HEK293 (cell line): ENCODE measurements around the gene TPD52L2.

ENCODE experiments used
- CTCF ChIA-PET: fragments of 350-600 bp; formaldehyde crosslinking; extraction: SDS; loops from one replicate; lab custom pipeline; 2021; ENCODE audit warnings: antibody characterized with exemption; lab: Yijun Ruan, JAX
- POLR2A ChIA-PET: fragments of 300-600 bp; formaldehyde crosslinking; extraction: SDS; loops from one replicate; lab custom pipeline; 2020; ENCODE audit warnings: antibody characterized with exemption, inconsistent platforms; lab: Yijun Ruan, JAX
- H3K27ac ChIP-seq: fragments of 200-500 bp; sonication (Bioruptor generic); 2 replicates; pipeline ENCODE4 v1.5.1; 2014; ENCODE audit warnings: low read depth, low read length, control low read depth, inconsistent platforms; ENCODE audit errors: extremely low read depth
- H3K36me3 ChIP-seq, 2 experiments: fragments of 200-500 bp in 1 of 2; sonication (Bioruptor generic) in 1 of 2; 1 replicate in 1 of 2; 2 replicates in 1 of 2; pipeline ENCODE4 v1.5.1; 2014 to 2017; ENCODE audit warnings: inconsistent platforms in 2 of 2, low read length in 2 of 2; ENCODE audit not compliant: control insufficient read depth in 2 of 2, insufficient read depth in 1 of 2
- H3K4me1 ChIP-seq: fragments of 200-500 bp; sonication (Bioruptor generic); 2 replicates; pipeline ENCODE4 v1.5.1; 2014; ENCODE audit warnings: mild to moderate bottlenecking, low read length, inconsistent platforms; ENCODE audit not compliant: control insufficient read depth, insufficient read depth
- H3K4me3 ChIP-seq: 2 replicates; pipeline ENCODE4 v1.5.1; 2011; ENCODE audit warnings: low read depth, mild to moderate bottlenecking, control low read depth, low read length, moderate library complexity
- H3K9me3 ChIP-seq: fragments of 200-500 bp; sonication (Bioruptor generic); 2 replicates; pipeline ENCODE4 v1.5.1; 2014; ENCODE audit warnings: low read depth, low read length, inconsistent platforms; ENCODE audit not compliant: control insufficient read depth, insufficient read depth
- GLI2 ChIP-seq: fragments of 450-650 bp; formaldehyde crosslinking; IDR thresholded peaks from 2 replicates; pipeline ENCODE4; 2017; ENCODE audit warnings: missing biosample characterization, missing genetic modification characterization, low read depth, borderline replicate concordance
- MYNN ChIP-seq: fragments of 450-650 bp; formaldehyde crosslinking; IDR thresholded peaks from 2 replicates; pipeline ENCODE4 v1.5.1; 2016; ENCODE audit warnings: missing biosample characterization, missing genetic modification characterization, borderline replicate concordance
- RBAK ChIP-seq: fragments of 450-650 bp; formaldehyde crosslinking; IDR thresholded peaks from 2 replicates; pipeline ENCODE4 v1.5.1; 2016; ENCODE audit warnings: missing biosample characterization, missing genetic modification characterization
- ZNF121 ChIP-seq: fragments of 450-650 bp; formaldehyde crosslinking; IDR thresholded peaks from 2 replicates; pipeline ENCODE4 v1.5.1; 2016; ENCODE audit warnings: missing biosample characterization, missing genetic modification characterization
- ZNF146 ChIP-seq: fragments of 450-650 bp; formaldehyde crosslinking; IDR thresholded peaks from 2 replicates; pipeline ENCODE4 v1.5.1; 2016; ENCODE audit warnings: missing biosample characterization, missing genetic modification characterization
- ZNF184 ChIP-seq: fragments of 450-650 bp; IDR thresholded peaks from 2 replicates; pipeline ENCODE4 v1.5.1; 2018; ENCODE audit warnings: missing biosample characterization, mild to moderate bottlenecking, missing genetic modification characterization
- ZNF223 ChIP-seq: fragments of 450-650 bp; formaldehyde crosslinking; IDR thresholded peaks from 2 replicates; pipeline ENCODE4 v1.5.1; 2016; ENCODE audit warnings: missing biosample characterization, missing genetic modification characterization
- ZNF529 ChIP-seq: fragments of 450-650 bp; formaldehyde crosslinking; IDR thresholded peaks from 2 replicates; pipeline ENCODE4 v1.5.1; 2017; ENCODE audit warnings: missing genetic modification characterization, missing biosample characterization; ENCODE audit not compliant: insufficient replicate concordance
- ZNF544 ChIP-seq: fragments of 450-650 bp; formaldehyde crosslinking; IDR thresholded peaks from 2 replicates; pipeline ENCODE4 v1.5.0; 2017; ENCODE audit warnings: missing biosample characterization, missing genetic modification characterization
- ZNF549 ChIP-seq: fragments of 450-650 bp; IDR thresholded peaks from 2 replicates; pipeline ENCODE4 v1.5.1; 2018; ENCODE audit warnings: missing biosample characterization, missing genetic modification characterization, mild to moderate bottlenecking, inconsistent platforms, moderate library complexity
- ZNF654 ChIP-seq: fragments of 450-650 bp; formaldehyde crosslinking; IDR thresholded peaks from 2 replicates; pipeline ENCODE4 v1.5.1; 2016; ENCODE audit warnings: low read depth, missing biosample characterization, missing genetic modification characterization
- ZNF768 ChIP-seq: fragments of 450-650 bp; formaldehyde crosslinking; IDR thresholded peaks from 2 replicates; pipeline ENCODE4 v1.5.1; 2018; ENCODE audit warnings: missing biosample characterization, mild to moderate bottlenecking, missing genetic modification characterization
- ZNF830 ChIP-seq: fragments of 450-650 bp; IDR thresholded peaks from 2 replicates; pipeline ENCODE4 v1.5.0; 2018; ENCODE audit warnings: missing biosample characterization, missing genetic modification characterization, low read depth, mild to moderate bottlenecking, moderate library complexity
- TF ChIP-seq, protein P1 (sequence below): fragments of 450-650 bp; formaldehyde crosslinking; IDR thresholded peaks from 2 replicates; pipeline ENCODE4 v1.5.1; 2017; ENCODE audit warnings: missing biosample characterization, mild to moderate bottlenecking, missing genetic modification characterization, moderate library complexity
- TF ChIP-seq, protein P2 (sequence below): fragments of 450-650 bp; formaldehyde crosslinking; IDR thresholded peaks from 2 replicates; pipeline ENCODE4 v1.5.1; 2017; ENCODE audit warnings: missing biosample characterization, missing genetic modification characterization
- TF ChIP-seq, protein P3 (sequence below): fragments of 450-650 bp; formaldehyde crosslinking; IDR thresholded peaks from 2 replicates; pipeline ENCODE4 v1.5.1; 2016; ENCODE audit warnings: missing biosample characterization, missing genetic modification characterization
- TF ChIP-seq, protein P4 (sequence below): fragments of 450-650 bp; formaldehyde crosslinking; IDR thresholded peaks from 2 replicates; pipeline ENCODE4 v1.5.1; 2016; ENCODE audit warnings: missing biosample characterization, missing genetic modification characterization
- TF ChIP-seq, protein P5 (sequence below): fragments of 450-650 bp; formaldehyde crosslinking; IDR thresholded peaks from 2 replicates; pipeline ENCODE4 v1.5.1; 2016; ENCODE audit warnings: missing biosample characterization, missing genetic modification characterization, borderline replicate concordance
- TF ChIP-seq, protein P6 (sequence below): fragments of 450-650 bp; formaldehyde crosslinking; IDR thresholded peaks from 2 replicates; pipeline ENCODE4 v1.5.1; 2016; ENCODE audit warnings: missing biosample characterization, missing genetic modification characterization, low read depth

The TPD52L2 gene

DNA sequence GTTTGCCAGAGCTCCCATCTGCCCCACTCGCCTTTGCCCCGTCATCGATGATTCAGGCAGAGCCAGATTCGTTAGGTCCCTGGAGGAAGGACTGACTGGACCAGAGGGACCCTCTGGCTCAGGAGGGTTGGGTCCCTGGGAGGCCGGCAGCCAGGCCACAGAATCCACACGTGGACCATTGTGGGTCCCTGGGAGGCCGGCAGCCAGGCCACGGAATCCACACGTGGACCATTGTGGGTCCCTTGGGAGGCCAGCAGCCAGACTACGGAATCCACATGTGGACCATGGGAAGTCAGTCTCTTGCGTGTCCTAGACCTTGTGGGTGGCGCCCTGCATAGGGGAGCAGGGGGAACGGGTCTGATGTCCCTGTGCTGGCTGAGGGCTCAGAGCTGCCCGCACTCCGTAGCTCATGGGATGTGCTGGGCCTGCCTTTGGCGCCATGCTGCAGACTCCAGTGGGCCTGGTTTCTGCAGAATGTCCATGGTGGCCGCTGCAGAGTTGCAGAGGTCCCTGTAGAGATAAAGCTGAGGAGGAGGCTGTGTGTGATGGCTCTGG is 67.6 kb downstream of the TPD52L2 start:
- CTCF ChIA-PET: interaction anchor here (0.6 to 0.7 kb wide), 2 partner anchors 20 to 184 kb away, joined by 3 to 4 read pairs; no protein-coding TSS in a partner anchor

DNA sequence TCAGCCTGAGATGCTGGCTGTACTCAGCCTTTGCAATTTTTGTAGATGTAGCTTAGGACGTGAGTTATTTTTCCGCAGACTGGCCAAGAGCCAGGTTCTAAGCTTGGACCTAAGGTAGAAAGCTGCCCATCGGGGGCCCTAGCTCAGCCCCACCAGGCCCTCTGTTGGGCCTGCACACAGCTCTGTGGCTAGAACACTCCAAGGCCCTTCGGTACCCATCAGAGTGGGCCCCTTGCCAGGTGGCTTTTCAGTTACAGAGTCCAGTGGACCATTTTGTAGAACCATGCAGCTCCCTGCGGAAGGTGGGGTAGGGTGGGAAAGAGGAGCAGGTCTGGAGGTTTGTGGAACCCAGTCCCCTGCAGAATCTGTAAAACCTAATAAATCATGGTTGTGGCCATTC is 68.6 kb downstream of the TPD52L2 start:
- no peaks in the 10 kb centered on the region for H3K9me3 ChIP-seq
- no peak overlapping the region for H3K4me3 ChIP-seq
- H3K36me3 ChIP-seq: peaks cover 6 to 80% of the 10 kb centered on the region in 2 experiments; a peak in 2 of 3 replicates
- H3K4me1 ChIP-seq: no peaks in the 10 kb centered on the region; the same call in 1 of the 2 replicates
- ChIA-PET POLR2A (no interaction called here), CTCF (interaction anchor here (0.6 to 0.8 kb wide), 4 partner anchors 21 to 98 kb away, joined by 3 to 4 read pairs (median 3); no protein-coding TSS in a partner anchor)
- TF ChIP-seq, protein P1, sequence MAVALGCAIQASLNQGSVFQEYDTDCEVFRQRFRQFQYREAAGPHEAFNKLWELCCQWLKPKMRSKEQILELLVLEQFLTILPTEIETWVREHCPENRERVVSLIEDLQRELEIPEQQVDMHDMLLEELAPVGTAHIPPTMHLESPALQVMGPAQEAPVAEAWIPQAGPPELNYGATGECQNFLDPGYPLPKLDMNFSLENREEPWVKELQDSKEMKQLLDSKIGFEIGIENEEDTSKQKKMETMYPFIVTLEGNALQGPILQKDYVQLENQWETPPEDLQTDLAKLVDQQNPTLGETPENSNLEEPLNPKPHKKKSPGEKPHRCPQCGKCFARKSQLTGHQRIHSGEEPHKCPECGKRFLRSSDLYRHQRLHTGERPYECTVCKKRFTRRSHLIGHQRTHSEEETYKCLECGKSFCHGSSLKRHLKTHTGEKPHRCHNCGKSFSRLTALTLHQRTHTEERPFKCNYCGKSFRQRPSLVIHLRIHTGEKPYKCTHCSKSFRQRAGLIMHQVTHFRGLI (tag by site-specific recombination): peak; percentile 44; the same call in 1 of the 2 replicates
- TF ChIP-seq MYNN: no peak
- no peak overlapping the region for H3K27ac ChIP-seq

More for the DNA sequence above, 67.6 kb downstream of the TPD52L2 start:
- no peaks in the 10 kb centered on the region; the same call in 1 of the 2 replicates for H3K4me1 ChIP-seq
- TF ChIP-seq GLI2 (tag by site-specific recombination) (no peak), ZNF768 (tag by site-specific recombination) (no peak), ZNF654 (tag by site-specific recombination) (no peak), RBAK (tag by site-specific recombination) (no peak), ZNF544 (tag by site-specific recombination) (no peak), ZNF830 (tag by site-specific recombination) (no peak), ZNF184 (tag by site-specific recombination) (no peak), ZNF529 (tag by site-specific recombination) (no peak)
- TF ChIP-seq, protein P2, sequence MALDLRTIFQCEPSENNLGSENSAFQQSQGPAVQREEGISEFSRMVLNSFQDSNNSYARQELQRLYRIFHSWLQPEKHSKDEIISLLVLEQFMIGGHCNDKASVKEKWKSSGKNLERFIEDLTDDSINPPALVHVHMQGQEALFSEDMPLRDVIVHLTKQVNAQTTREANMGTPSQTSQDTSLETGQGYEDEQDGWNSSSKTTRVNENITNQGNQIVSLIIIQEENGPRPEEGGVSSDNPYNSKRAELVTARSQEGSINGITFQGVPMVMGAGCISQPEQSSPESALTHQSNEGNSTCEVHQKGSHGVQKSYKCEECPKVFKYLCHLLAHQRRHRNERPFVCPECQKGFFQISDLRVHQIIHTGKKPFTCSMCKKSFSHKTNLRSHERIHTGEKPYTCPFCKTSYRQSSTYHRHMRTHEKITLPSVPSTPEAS (tag by site-specific recombination): no peak
- TF ChIP-seq, protein P3, sequence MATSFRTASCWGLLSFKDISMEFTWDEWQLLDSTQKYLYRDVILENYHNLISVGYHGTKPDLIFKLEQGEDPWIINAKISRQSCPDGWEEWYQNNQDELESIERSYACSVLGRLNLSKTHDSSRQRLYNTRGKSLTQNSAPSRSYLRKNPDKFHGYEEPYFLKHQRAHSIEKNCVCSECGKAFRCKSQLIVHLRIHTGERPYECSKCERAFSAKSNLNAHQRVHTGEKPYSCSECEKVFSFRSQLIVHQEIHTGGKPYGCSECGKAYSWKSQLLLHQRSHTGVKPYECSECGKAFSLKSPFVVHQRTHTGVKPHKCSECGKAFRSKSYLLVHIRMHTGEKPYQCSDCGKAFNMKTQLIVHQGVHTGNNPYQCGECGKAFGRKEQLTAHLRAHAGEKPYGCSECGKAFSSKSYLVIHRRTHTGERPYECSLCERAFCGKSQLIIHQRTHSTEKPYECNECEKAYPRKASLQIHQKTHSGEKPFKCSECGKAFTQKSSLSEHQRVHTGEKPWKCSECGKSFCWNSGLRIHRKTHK (tag by site-specific recombination): no peak
- TF ChIP-seq, all 188 proteins: peak for 0
- Histone ChIP-seq H3K36me3 (peaks cover 6 to 86% of the 10 kb centered on the region in 2 experiments), H3K27ac (no peak overlapping the region), H3K4me3 (no peak overlapping the region), H3K9me3 (no peaks in the 10 kb centered on the region)
- POLR2A ChIA-PET: no interaction called here

DNA sequence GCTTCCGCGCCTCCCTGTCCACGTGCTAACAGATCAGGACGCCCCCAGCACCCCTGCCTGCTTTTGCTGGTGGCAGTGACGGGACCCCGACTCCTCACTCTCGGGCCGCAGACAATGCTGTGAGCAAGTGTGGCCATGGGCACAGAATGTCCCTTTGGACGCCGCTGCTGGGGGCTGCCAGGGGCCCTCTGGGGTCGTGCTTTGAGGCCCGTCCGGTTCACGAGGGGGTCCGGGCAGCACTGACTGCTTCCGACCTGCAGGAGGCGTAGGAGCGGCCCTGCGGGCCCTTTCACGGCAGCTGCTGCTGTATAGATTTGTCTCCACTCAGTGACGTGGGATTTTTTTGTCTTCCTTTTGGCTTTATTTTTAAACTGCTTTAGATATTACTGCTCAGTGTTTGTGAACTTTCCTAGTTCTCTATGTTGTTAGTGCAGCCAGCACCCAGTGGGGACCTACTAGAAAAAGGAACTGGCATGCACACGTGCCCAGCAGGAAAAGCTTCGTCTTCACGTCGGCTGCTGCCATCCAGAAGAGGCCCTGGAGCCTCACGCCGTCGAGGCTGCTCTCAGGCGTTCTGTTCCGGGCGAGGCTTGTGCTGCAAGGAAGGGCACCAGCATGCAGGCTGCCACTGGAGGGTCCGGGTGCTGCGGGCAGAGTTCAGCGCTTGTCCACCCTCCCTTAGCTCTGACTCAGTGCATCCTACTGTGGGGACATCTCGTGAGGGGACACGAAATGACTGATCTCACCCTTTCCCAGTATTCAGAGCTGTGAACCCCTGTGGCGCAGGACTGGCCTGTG is 69.4 kb downstream of the TPD52L2 start:
- POLR2A ChIA-PET: interaction anchor here (0.9 kb wide), 1 partner anchor 11 kb away, joined by 3 read pairs; no protein-coding TSS in a partner anchor
- CTCF ChIA-PET: interaction anchor here (1.0 kb wide), 1 partner anchor 8 kb away, joined by 4 read pairs; no protein-coding TSS in a partner anchor
- Histone ChIP-seq H3K9me3 (no peaks in the 10 kb centered on the region), H3K4me1 (no peaks in the 10 kb centered on the region; the same call in 1 of the 2 replicates), H3K36me3 (peaks cover 6 to 80% of the 10 kb centered on the region in 2 experiments; a peak in 2 of 3 replicates), H3K4me3 (no peak overlapping the region), H3K27ac (no peak overlapping the region)
- 0 out of 2 replicates have a peak, but pooled peaks have one; percentile 30 for TF ChIP-seq ZNF121 (tag by site-specific recombination)
- no peak for TF ChIP-seq ZNF830 (tag by site-specific recombination)
- no peak for TF ChIP-seq ZNF549 (tag by site-specific recombination)
- TF ChIP-seq, protein P4, sequence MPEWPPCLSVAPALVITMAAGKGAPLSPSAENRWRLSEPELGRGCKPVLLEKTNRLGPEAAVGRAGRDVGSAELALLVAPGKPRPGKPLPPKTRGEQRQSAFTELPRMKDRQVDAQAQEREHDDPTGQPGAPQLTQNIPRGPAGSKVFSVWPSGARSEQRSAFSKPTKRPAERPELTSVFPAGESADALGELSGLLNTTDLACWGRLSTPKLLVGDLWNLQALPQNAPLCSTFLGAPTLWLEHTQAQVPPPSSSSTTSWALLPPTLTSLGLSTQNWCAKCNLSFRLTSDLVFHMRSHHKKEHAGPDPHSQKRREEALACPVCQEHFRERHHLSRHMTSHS: no peak
- TF ChIP-seq, protein P5, sequence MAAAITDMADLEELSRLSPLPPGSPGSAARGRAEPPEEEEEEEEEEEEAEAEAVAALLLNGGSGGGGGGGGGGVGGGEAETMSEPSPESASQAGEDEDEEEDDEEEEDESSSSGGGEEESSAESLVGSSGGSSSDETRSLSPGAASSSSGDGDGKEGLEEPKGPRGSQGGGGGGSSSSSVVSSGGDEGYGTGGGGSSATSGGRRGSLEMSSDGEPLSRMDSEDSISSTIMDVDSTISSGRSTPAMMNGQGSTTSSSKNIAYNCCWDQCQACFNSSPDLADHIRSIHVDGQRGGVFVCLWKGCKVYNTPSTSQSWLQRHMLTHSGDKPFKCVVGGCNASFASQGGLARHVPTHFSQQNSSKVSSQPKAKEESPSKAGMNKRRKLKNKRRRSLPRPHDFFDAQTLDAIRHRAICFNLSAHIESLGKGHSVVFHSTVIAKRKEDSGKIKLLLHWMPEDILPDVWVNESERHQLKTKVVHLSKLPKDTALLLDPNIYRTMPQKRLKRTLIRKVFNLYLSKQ: no peak
- TF ChIP-seq, protein P6, sequence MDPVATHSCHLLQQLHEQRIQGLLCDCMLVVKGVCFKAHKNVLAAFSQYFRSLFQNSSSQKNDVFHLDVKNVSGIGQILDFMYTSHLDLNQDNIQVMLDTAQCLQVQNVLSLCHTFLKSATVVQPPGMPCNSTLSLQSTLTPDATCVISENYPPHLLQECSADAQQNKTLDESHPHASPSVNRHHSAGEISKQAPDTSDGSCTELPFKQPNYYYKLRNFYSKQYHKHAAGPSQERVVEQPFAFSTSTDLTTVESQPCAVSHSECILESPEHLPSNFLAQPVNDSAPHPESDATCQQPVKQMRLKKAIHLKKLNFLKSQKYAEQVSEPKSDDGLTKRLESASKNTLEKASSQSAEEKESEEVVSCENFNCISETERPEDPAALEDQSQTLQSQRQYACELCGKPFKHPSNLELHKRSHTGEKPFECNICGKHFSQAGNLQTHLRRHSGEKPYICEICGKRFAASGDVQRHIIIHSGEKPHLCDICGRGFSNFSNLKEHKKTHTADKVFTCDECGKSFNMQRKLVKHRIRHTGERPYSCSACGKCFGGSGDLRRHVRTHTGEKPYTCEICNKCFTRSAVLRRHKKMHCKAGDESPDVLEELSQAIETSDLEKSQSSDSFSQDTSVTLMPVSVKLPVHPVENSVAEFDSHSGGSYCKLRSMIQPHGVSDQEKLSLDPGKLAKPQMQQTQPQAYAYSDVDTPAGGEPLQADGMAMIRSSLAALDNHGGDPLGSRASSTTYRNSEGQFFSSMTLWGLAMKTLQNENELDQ (tag by site-specific recombination): no peak
- 0 out of 2 replicates have a peak, but pooled peaks have one; percentile 26 for TF ChIP-seq ZNF223
- TF ChIP-seq ZNF146 (tag by site-specific recombination): no peak
